Measurements from ENCODE around the gene TFRC.
A peak's percentile ranks its signal among the peaks of the same experiment; 100 is the strongest.
"Not testable (repeated sequence)": the region's sequence is repeated elsewhere in the genome, so short reads cannot be mapped to it uniquely, and the experiment has no call there.

The TFRC gene

DNA sequence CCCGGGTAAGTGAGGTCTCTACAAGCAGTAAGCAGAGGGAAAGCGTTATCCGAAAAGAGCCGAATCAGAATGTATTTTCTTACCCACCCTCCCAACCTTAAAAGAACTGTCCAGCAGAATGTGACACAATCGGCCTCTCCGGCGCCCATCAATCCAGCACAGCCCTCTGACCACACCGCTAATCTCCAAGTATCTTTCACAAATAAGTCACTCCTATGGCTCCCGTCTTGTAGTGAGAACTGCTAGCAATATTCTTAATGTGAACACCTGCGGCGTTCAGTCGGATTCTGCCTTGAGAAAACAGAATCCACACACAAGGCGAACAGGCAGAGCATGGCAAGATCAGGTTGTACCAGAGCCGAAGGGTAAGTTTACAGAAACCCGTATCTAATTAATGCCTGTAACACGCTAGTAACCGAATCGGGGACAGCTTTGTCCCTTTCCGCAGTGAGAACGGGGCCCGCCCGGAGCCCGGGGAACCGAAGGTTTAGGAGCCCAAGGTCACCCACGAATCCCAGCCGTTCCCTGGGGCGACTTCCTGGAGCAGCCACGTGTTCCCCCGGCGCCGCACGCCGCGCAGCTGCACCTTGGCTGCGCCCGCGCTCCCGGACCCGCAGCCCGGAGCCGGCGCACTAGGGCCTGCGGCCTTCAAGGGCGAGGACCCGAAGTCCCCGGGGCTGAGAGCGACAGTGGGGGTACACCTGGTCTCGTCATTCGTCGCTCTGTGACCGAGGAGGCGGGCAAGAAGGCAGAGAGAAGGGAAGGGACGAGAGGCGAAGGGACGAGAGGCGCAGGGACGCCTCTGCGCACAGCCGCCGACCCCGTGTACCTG is 672 bp downstream of the TFRC start:
- no peak for DNase-seq

DNA sequence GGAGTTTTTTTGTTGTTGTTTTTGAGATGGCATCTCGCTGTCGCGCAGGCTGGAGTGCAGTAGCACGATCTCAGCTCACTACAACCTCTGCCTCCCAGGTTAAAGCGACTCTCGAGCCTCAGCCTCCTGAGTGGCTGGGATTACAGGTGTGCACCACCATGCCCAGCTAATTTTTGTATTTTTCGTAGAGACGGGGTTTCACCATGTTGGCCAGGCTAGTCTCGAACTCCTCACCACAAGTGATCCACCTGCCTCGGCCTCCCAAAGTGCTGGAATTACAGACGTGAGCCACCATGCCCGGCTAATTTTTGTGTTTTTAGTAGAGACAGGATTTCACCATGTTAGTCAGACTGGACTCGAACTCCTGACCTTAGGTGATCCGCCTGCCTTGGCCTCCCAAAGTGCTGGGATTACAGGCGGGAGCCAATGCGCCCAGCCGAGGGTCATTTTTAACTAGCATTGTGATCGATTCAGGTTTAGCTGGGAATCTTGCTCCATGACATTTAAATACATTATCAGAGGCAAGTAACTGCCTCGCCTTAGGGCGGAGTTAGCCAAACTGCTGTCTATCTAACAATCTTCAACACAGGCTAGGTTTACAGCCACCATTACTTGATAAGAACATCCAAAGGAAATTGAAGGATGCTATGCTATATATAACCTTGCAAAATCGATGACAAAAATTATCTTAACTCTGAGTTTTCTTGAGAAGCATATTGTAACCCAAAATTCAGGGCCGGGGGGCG is 1.6 kb downstream of the TFRC start:
- DNase-seq, result not testable (repeated sequence)

DNA sequence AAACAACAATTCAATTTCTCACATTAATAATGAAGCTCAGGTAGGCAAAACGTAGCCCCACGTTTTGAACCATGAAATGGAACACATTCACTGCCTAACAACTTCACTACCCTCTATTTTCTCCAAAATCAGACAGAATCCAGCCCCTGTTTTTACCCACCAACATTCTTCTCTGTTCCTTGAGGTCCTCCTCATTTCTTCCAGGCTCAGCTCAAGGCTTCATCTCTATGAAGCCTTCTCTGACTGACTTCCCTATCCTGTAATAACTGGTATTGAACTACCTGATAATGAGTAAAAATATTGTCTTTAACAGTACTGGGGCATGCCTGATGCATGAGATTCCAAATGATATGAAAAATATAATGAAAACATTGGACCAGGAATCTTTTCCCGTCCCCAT is 2.2 kb downstream of the TFRC start:
- DNase-seq, result no peak

DNA sequence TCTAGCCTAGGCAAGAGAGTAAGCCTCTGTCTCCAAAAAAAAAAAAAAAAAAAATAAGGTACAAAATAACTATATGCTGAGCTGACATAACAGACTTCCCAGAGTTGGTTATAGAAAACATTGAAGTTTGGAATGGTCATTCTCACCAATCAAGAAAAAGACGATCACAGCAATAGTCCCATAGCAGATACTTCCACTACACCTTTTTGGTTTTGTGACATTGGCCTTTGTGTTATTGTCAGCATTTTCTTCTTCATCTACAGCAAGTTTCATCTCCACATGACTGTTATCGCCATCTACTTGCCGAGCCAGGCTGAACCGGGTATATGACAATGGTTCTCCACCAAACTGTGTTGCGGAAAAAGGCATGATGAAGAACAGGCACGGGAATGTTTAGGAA is 6.9 kb downstream of the TFRC start:
- DNase-seq, result no peak

DNA sequence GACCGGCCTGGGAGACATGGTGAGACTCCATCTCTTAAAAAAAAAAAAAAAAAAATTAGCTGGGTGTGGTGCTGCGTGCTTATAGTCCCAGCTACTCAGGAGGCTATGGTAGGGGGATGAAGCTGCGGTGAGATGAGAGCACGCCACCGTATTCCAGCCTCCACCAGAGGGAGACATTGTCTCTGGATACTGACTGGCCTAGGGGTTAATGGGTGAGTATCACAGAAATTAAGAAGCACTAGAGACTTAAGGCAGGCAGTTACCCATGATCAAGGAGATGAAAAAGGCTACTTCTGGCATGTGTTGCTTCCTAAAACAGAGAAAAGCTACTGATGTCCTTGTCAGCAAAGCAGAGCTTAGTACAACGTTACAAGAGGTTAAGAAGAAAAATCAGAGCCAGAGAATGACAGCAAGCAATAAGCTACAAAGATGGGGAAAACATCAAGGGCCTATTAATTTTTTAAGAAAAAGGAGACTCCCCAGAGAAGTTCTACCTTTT is 8.6 kb downstream of the TFRC start:
- DNase-seq, result peak; percentile 32

DNA sequence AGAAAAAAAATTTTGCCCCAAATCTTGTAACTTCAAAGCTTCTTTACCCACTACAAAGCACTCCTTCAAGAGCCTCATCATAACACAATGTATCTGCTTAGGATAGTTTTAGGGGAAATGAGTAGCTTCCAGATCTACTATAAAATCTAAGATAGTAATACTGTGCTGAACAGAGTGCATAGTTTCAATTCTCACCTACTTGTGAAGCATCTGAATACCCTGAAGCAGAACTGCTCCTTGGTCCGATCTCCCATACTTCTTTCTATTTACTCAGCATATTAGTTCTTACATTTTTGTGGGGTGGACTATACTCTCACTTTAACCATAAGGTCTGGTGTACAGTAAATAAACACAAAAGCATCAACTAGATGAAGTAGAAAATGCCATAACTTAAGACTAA is 9.6 kb downstream of the TFRC start:
- no peak for DNase-seq

DNA sequence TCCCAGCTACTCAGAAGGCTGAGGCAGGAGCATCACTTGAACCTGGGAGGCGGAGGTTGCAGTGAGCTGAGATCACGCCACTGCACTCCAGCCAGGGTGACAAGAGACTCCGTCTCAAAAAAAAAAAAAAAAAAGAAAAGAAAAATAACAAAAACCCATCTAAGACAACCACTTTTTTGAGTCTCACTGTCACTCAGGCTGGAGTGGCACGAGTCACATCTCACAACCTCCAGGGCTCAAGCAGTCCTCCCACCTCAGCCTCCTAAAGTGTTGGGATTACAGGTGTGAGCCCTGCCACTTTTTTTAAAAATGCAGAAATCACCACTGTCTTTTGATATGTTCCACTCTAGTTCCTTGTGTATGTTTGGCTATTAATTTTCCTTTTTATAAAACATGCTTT is 13.1 kb downstream of the TFRC start:
- DNase-seq, result not testable (repeated sequence)

DNA sequence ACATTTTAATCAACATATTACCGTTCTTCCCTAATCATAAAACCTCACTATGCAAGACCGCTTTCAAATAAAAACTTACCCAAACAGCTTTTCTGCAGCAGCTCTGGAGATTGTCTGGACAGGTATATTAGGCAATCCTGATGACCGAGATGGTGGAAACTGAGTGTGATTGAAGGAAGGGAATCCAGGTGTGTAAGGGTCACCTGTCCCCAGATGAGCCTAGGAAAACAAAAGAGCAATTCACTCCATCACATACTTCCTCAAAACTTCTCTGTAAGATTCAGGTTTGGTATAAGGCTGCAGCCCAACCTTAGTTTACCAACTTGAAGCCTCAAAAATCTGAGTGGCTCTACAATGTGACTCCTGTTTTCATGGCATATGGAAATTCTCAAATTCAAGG is 14.5 kb downstream of the TFRC start:
- no peak for DNase-seq

DNA sequence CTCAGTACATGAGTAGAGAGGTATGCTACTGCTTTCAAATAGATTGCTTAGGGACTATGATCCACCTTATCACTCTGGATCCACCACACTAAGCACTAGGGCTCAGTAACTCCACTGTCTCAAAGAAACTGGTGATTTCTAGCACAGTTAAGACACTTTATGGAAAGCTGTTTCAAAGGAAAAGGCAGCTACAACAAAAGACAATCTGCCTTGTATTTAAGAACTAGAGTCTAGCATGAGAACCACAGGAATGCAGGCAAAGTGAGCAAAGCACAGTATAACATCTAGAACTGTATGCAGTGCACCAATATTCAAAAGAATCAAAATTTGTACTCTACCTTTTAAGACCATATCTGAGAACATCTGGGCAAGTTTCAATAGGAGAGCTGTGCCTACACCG is 17.9 kb downstream of the TFRC start:
- DNase-seq, result no peak

DNA sequence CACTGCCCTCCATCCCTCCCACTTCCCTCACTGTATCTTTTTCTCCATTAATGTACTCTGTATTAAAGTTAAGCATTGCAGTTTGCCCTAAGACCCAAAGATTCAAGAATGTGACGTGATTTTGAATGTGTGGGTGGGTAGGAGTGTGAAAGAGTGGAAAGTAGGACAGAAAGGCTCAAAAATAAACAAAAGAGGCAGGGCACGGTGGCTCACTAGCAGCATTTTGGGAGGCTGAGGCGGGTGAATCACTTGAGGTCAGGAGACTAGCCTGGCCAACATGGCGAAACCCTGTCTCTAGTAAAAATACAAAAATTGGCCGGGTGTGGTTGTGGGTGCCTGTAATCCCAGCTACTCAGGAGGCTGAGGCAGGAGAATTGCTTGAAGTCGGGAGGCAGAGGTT is 18.4 kb downstream of the TFRC start:
- no peak for DNase-seq

DNA sequence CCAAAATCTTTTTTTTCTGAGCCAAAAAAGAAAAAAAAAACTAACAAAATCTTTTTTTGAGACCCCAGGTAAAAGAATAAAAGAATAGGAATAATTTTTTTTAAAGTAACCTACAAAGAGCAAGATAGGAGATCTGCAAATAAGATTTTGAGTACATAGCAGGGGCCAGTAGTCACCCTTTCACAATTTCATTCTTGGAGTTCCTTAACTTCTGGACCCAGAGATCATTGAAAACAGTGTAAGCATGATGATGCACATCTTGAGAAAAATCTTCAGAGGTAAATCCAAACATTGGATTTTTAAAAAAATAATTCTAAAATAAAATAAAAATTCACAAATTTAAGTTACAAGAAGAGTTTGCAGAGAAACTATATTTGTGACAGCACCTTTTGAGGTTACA is 18.8 kb downstream of the TFRC start:
- no peak for DNase-seq

DNA sequence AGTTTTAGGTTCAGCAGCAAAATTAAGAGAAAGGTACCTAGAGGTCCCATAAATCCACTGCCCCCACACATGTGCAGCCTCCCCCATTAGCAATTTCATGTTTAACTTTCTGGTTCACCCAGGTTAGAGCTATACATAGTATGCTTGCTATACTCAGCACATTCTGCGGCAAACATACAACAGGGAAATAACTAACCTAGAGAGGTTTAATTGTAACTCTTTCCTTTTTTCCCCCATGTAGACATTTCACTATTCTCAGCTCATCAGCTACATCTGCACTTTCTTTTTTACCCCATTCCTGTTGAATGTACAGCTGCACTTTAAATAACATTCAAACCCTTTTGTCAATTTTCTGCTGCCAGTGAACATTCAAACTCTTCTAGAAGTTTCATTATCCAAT is 21.1 kb downstream of the TFRC start:
- DNase-seq, result no peak

DNA sequence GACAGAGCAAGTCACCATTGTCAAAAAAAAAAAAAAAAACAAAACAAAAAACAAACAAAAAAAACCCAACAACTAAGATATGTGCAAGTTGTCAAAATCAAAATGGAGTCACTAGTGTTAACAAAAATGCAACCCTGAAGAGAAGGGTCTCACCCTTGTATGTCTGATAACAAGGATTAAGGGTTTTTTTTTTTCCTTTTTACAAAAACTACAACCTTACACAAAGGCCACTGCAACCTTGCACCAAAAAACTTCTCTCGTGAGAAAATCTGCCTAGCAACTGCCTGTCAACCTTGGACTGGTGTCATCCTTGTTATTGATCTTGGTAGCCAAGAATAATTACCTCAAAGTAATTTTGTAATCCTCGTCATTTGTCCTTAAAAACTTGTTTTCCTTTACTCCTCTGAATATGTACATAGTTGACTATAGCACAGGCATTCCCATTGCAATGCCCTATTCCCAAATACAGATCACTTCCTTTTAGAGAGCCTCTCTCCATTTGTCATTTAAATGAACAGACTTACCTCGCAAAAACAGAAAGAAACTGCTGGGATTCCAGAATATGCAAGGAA is 24.0 kb downstream of the TFRC start:
- no peak for DNase-seq

DNA sequence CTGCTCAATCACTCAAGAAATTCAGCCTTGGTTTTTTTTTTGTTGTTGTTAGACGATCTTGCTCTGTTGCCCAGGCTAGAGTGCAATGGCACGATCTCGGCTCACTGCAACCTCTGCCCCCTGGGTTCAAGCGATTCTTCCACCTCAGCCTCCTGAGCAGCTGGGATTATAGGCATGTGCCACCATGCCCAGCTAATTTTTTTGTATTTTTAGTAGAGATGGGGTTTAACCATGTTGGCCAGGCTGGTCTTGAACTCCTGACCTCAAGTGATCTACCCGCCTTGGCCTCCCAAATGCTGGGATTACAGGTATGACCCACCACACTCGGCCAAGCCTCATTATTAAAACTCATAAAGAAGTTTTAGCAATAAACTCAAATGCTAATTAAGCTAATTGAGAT is 25.5 kb downstream of the TFRC start:
- DNase-seq, result not testable (repeated sequence)

DNA sequence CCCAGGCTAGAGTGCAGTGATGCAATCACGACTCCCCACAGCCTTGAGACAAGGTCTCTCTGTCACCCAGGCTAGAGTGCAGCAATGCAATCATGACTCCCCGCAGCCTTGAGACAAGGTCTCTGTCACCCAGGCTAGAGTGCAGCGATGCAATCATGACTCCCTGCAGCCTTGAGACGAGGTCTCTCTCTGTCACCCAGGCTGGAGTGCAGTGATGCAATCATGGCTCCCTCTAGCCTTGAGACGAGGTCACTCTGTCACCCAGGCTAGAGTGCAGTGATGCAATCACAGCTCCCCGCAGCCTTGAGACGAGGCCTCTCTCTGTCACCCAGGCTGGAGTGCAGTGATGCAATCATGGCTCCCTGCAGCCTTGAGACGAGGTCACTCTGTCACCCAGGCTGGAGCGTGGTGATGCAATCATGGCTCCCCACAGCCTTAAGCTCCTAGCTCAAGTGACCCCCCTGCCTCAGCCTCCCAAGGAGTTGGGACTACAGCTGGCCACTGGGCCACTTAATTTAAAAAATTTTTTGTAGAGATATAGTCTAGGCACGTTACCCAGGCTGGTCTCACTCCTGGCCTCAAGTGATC is 26.1 kb downstream of the TFRC start:
- no peak for DNase-seq

DNA sequence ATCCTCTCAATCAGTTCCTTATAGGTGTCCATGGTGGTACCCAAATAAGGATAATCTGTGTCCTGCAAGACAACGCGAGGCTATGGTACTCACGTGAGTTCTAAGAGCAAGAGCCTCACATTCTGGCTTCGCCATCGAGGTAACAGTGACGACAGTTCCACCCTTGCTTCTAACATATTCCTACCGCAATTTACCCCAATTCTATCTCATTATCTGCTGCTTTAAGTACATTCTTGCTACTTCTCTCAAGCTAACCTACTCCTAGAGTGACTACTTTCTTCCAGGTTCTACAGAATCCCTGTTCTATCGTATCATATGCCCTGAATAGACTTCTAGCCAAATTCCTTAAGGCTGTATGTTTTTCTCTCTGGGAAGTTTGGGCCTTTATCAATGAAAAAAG is 26.6 kb downstream of the TFRC start:
- no peak for DNase-seq

DNA sequence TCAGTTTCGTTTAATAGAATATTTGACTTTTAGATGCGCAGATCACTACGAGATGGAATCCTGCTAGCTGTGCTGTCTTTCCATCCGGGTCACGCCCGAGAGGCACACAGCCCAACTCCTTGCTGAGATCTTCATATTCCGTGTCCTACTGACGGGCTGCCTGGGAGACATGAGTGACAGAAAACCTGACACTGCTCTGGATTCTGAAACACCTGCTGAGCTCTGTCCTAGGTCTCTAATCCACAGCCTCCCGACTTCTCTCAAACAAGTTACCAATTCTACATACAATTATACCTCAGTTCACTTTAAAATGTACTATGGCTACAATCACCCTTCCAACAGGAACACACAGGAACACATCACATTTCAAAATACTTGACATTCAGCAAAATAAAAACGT is 27.2 kb downstream of the TFRC start:
- no peak for DNase-seq

DNA sequence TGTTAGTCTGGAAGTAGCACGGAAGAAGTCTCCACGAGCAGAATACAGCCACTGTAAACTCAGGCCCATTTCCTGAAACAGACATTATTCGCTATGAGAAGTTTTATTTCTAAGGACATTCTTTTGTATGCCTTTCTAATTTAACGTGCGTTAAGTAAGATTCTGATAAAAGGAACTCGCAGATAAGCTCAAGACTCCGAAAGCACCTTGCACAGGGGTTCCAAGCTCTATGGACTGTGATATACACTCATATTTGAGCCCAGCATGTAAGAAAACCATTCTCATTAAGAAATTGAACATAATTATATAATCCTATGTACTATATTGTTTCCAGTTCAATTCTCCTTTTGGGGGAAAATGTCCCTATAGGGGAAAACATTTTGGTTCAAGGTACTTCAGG is 28.4 kb downstream of the TFRC start:
- no peak for DNase-seq

DNA sequence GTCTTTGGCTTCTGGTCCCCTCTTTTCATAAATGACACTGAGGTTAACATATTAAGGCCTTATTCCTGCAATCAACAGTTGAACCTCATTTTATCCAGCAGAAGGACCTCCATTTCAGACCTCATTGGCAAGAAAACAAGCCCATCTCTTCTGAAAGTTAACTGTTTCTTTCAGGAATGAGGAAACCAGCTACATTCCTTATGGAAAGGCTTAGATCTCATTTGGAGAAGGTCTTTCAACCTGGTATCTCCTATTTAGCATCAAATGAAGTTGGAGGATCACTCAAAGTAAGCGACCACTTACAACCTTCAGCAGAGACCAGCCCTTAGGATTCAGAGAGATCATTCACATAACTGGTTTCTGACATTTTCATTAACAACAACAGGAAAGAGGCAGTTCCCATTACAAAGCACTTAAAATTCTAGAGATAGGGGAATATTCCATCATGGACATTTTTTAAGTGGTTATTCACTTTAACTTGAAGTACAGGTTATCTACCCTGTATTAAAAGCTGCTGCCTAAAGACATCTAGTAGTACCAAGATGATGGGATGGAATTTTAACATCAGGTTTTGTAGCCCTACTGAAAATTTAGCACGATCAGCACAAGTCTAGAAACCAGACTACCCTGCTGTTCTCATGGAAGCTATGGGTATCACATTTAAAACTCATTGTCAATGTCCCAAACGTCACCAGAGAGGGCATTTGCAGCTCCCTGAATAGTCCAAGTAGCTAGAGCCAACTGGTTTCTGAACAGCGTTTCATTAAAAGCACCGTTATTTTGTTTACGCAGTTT is 30.4 kb downstream of the TFRC start:
- no peak for DNase-seq

DNA sequence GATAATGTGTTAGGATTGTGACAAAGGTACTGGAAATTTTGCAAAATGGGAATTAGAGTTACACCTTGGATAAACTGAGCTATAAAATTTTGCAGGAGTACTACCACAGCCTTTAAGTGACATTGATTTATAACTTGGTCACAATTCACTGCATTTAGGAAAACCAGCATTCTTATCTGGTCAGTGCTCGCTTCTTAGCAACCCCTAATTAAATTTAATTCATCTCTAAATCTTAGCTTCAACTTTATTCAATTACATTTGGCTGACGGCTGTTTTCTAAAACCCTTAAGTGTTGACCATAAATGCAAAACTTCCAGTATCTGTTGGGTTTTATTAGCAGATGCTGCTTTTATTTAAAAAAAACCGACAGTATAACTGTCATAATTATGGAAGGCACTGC is 31.3 kb downstream of the TFRC start:
- no peak for DNase-seq

DNA sequence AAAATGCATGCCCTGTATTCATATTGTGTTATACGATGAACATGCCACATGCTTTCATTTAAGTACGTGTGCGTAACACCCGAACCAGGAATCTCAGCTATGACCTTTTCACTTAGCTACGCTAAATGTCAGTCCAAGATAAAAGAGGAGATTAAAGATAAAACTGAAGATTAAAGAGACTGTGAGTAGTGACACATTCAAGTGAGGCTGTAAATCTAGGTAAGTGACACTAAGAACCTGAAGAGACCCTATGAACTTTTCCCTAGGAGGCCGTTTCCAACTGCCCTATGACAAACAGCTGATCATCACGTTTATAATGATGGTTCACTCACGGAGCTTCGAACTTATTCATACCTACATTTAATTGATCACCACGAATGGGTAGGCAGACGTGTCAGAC is 32.2 kb downstream of the TFRC start:
- no peak for DNase-seq

DNA sequence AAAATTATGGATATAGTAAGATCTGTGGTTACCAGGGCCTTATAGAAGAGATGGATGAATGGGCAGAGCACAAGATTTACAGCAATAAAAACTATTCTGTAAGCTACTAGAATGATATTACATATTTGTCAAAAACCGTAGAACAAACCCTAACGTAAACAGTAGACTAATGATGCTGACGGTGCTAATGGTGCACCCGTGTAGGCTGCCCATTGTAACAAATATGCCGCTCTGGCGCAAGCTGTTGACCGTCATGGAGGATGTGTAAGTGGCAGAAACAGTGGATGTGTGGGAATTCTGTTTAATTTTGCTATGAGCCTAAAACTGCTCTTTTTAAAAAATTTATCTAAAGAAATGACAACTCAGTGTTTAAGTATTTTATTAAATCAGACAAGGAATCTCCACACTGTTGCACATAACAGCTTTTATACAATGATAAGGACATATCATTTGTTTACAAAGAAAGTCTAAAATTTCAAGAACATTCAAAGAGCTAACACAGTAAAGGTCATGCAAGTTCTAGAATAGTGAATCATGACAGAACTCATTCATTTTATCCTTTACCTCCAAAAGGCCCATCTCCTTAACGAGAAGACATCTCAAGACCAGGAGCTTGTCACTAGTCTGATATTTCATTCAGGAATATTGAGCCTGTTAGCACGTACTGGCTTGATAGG is 32.8 kb downstream of the TFRC start:
- no peak for DNase-seq
